SK-N-SH (cell line): ENCODE results near the gene INHBB. TPM values are rescaled to one million over a fixed set of nuclear protein-coding genes. Genes with fewer than 3 reads are reported as not detected.

ENCODE experiments used
- CTCF ChIA-PET: fragments of 300-600, 350-600 bp; formaldehyde crosslinking; extraction: SDS; loops from one replicate; lab custom pipeline; 2021; lab: Yijun Ruan, JAX
- POLR2A ChIA-PET: fragments of 350-600 bp; sonication (Branson Sonifier 250); formaldehyde crosslinking; extraction: SDS; loops from one replicate; lab custom pipeline; 2020; ENCODE audit warnings: antibody characterized with exemption, inconsistent platforms; lab: Yijun Ruan, JAX
- DNase-seq: peaks from one replicate; pipeline ENCODE4 v3.0.0; 2012
- H2AFZ ChIP-seq: fragments of 200-600 bp; sonication (generic); 2 replicates; pipeline ENCODE4 v1.8.1; 2016; ENCODE audit warnings: antibody characterized with exemption, mild to moderate bottlenecking, low read depth
- H3F3A ChIP-seq: fragments of 200-600 bp; sonication (generic); replicated peaks from 2 replicates; pipeline ENCODE3; 2016; ENCODE audit warnings: antibody characterized with exemption, mild to moderate bottlenecking; ENCODE audit not compliant: insufficient read depth
- H3K27ac ChIP-seq, 2 experiments: fragments of 200-500 bp in 1 of 2; fragments of 200-600 bp in 1 of 2; sonication (Bioruptor generic) in 1 of 2; sonication (generic), shearing (Covaris generic) in 1 of 2; 2 replicates each; pipeline versions ENCODE4 v1.5.1 to v1.6.1; 2014 to 2016; ENCODE audit warnings: low read depth in 2 of 2, inconsistent platforms in 1 of 2, low read length in 1 of 2, mild to moderate bottlenecking in 1 of 2, mixed read lengths in 1 of 2
- H3K27me3 ChIP-seq: fragments of 200-600 bp; sonication (generic), shearing (Covaris generic); 2 replicates; pipeline ENCODE4 v1.6.1; 2016; ENCODE audit warnings: mixed run types; ENCODE audit not compliant: insufficient read depth
- H3K36me3 ChIP-seq, 2 experiments: fragments of 200-500 bp in 1 of 2; fragments of 200-600 bp in 1 of 2; sonication (Bioruptor generic) in 1 of 2; sonication (generic) in 1 of 2; replicated peaks in 1 of 2; 2 replicates each; pipeline versions ENCODE3 to v1.5.1; 2014 to 2016; ENCODE audit warnings: low read length in 1 of 2, mild to moderate bottlenecking in 1 of 2; ENCODE audit not compliant: insufficient read depth in 2 of 2, control insufficient read depth in 1 of 2
- H3K4me1 ChIP-seq, 2 experiments: fragments of 200-500 bp in 1 of 2; fragments of 200-600 bp in 1 of 2; sonication (Bioruptor generic) in 1 of 2; sonication (generic), shearing (Covaris generic) in 1 of 2; 2 replicates each; pipeline versions ENCODE4 v1.5.1 to v1.6.1; 2014 to 2016; ENCODE audit warnings: low read depth in 1 of 2, low read length in 1 of 2, mixed run types in 1 of 2; ENCODE audit not compliant: insufficient read depth in 2 of 2, control insufficient read depth in 1 of 2
- H3K4me2 ChIP-seq: fragments of 200-600 bp; sonication (generic), shearing (Covaris generic); 2 replicates; pipeline ENCODE4 v1.6.1; 2017; ENCODE audit warnings: mixed run types
- H3K4me3 ChIP-seq, 2 experiments: fragments of 200-500 bp in 1 of 2; fragments of 200-600 bp in 1 of 2; sonication (Bioruptor generic) in 1 of 2; sonication (generic), shearing (Covaris generic) in 1 of 2; 2 replicates each; pipeline versions ENCODE4 v1.5.1 to v1.8.1; 2014 to 2016; ENCODE audit warnings: low read depth in 2 of 2, inconsistent platforms in 1 of 2, low read length in 1 of 2, mild to moderate bottlenecking in 1 of 2, mixed read lengths in 1 of 2, moderate library complexity in 1 of 2
- H3K79me2 ChIP-seq: fragments of 200-600 bp; sonication (generic); 2 replicates; pipeline ENCODE4 v1.8.1; 2017; ENCODE audit warnings: mild to moderate bottlenecking; ENCODE audit not compliant: insufficient read depth
- H3K9ac ChIP-seq: fragments of 200-600 bp; sonication (generic); 2 replicates; pipeline ENCODE4 v1.6.1; 2017; ENCODE audit warnings: mixed run types
- H3K9me2 ChIP-seq: fragments of 200-600 bp; sonication (generic); 2 replicates; pipeline ENCODE4 v1.6.1; 2017; ENCODE audit warnings: mixed run types
- H3K9me3 ChIP-seq: fragments of 200-600 bp; sonication (generic); 2 replicates; pipeline ENCODE4 v1.6.1; 2017; ENCODE audit warnings: mixed run types, mild to moderate bottlenecking, moderate library complexity
- H4K20me1 ChIP-seq: fragments of 200-600 bp; sonication (generic); 2 replicates; pipeline ENCODE4 v1.6.1; 2017; ENCODE audit warnings: mild to moderate bottlenecking, mixed run types; ENCODE audit not compliant: insufficient read depth
- ELF1 ChIP-seq: IDR thresholded peaks from 2 replicates; pipeline ENCODE4 v1.4.0; 2012
- GATA2 ChIP-seq: sonication (generic); formaldehyde crosslinking; IDR thresholded peaks from 2 replicates; pipeline ENCODE4 v1.5.0; 2020; ENCODE audit warnings: mild to moderate bottlenecking, missing genetic modification reagents
- JUND ChIP-seq: IDR thresholded peaks from 2 replicates; pipeline ENCODE4 v1.4.0; 2012
- NFIC ChIP-seq: IDR thresholded peaks from 2 replicates; pipeline ENCODE4 v1.4.0; 2012; ENCODE audit warnings: borderline replicate concordance
- RAD21 ChIP-seq: IDR thresholded peaks from 2 replicates; pipeline ENCODE4 v1.6.1; 2012; ENCODE audit warnings: mild to moderate bottlenecking, low read length
- RFX5 ChIP-seq: IDR thresholded peaks from 2 replicates; pipeline ENCODE4 v1.6.1; 2012; ENCODE audit warnings: mild to moderate bottlenecking, improper control_type of control experiment, low read length
- WGBS: methylation state at CpG from one replicate; pipeline ENCODE4 v1.1.6; 2017; ENCODE audit warnings: low lambda C conversion rate; 5-methylcytosine and 5-hydroxymethylcytosine counted together
- polyA plus RNA-seq, 3 experiments: library from polyadenylated mRNA; depleted of rRNA; stranded (reverse); fragments of >200 nt; gene quantifications; 2 replicates each; pipeline ENCODE4 v1.2.3, GENCODE V29; 2012
- TF ChIP-seq, protein P1 (sequence below): fragments of 200-600 bp; sonication (generic); IDR thresholded peaks from 2 replicates; pipeline ENCODE4 v1.6.1; 2017; ENCODE audit warnings: antibody characterized with exemption, mild to moderate bottlenecking, moderate library complexity
- TF ChIP-seq, protein P2 (sequence below): IDR thresholded peaks from 2 replicates; pipeline ENCODE4 v1.6.1; 2012; ENCODE audit warnings: mild to moderate bottlenecking, low read depth, low read length, moderate library complexity
- TF ChIP-seq, protein P3 (sequence below): IDR thresholded peaks from 2 replicates; pipeline ENCODE4 v1.4.0; 2012; ENCODE audit warnings: low read depth, borderline replicate concordance

The INHBB gene
- polyA plus RNA-seq, 1 of the 3 experiments (the other 2 are of a cell fraction) = 0.03 TPM

DNA sequence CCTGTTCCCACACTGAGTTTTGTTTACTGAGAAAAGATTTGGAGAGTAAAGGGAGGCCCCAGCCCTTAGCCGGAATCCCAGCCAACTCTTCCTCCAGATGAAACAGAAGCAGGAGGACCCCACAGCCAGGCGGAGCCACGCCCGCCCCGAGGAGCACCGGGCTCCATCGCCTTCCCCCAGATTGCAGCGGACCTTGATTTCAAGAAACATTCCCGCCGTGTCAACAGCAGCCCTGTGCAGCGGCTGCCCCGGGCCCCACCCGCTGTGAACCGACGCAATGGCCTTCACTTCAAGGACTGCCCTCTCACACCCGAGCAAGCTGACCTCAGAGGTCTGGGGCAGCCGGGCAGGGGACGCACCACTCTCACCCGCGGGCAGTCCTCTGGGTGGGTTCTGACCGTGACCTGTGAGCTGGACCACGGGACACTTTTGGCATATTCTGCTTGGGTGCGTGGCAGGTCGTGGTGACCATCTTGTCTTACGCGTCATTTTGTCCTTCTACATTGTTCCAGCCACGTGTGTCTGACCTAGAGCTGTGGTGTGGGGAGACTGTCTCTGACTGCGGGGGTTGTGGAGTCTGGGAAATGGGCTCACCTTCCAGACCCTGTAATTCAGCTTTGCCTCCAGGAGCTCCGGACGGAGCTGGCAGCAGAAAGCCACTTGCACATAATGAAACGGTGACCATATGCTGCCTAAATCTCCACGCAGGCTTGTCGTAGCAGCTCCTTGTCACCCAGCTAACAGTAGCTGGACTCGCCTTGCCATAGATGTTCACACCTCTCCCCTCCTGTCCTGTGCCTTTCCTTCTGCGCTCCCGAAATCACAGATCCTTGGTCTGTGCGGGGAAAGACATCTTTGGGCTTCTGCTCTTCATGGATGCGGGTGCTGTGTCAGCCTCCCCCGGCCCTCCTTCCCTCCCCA, 32.0 kb upstream of the INHBB start:
- Histone ChIP-seq H3K4me1 (peaks cover 0 to 4% of the 10 kb centered on the region in 2 experiments; a peak in 1 of 4 replicates), H4K20me1 (no peaks in the 10 kb centered on the region)
- TF ChIP-seq, protein P1, sequence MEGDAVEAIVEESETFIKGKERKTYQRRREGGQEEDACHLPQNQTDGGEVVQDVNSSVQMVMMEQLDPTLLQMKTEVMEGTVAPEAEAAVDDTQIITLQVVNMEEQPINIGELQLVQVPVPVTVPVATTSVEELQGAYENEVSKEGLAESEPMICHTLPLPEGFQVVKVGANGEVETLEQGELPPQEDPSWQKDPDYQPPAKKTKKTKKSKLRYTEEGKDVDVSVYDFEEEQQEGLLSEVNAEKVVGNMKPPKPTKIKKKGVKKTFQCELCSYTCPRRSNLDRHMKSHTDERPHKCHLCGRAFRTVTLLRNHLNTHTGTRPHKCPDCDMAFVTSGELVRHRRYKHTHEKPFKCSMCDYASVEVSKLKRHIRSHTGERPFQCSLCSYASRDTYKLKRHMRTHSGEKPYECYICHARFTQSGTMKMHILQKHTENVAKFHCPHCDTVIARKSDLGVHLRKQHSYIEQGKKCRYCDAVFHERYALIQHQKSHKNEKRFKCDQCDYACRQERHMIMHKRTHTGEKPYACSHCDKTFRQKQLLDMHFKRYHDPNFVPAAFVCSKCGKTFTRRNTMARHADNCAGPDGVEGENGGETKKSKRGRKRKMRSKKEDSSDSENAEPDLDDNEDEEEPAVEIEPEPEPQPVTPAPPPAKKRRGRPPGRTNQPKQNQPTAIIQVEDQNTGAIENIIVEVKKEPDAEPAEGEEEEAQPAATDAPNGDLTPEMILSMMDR = no peak
- TF ChIP-seq ELF1 (no peak), JUND (no peak), NFIC (no peak), RAD21 (no peak), GATA2 (CRISPR knock-in tag) (no peak), RFX5 (no peak)
- TF ChIP-seq, protein P2, sequence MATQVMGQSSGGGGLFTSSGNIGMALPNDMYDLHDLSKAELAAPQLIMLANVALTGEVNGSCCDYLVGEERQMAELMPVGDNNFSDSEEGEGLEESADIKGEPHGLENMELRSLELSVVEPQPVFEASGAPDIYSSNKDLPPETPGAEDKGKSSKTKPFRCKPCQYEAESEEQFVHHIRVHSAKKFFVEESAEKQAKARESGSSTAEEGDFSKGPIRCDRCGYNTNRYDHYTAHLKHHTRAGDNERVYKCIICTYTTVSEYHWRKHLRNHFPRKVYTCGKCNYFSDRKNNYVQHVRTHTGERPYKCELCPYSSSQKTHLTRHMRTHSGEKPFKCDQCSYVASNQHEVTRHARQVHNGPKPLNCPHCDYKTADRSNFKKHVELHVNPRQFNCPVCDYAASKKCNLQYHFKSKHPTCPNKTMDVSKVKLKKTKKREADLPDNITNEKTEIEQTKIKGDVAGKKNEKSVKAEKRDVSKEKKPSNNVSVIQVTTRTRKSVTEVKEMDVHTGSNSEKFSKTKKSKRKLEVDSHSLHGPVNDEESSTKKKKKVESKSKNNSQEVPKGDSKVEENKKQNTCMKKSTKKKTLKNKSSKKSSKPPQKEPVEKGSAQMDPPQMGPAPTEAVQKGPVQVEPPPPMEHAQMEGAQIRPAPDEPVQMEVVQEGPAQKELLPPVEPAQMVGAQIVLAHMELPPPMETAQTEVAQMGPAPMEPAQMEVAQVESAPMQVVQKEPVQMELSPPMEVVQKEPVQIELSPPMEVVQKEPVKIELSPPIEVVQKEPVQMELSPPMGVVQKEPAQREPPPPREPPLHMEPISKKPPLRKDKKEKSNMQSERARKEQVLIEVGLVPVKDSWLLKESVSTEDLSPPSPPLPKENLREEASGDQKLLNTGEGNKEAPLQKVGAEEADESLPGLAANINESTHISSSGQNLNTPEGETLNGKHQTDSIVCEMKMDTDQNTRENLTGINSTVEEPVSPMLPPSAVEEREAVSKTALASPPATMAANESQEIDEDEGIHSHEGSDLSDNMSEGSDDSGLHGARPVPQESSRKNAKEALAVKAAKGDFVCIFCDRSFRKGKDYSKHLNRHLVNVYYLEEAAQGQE = no peak
- TF ChIP-seq, protein P3, sequence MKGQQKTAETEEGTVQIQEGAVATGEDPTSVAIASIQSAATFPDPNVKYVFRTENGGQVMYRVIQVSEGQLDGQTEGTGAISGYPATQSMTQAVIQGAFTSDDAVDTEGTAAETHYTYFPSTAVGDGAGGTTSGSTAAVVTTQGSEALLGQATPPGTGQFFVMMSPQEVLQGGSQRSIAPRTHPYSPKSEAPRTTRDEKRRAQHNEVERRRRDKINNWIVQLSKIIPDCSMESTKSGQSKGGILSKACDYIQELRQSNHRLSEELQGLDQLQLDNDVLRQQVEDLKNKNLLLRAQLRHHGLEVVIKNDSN = no peak
- TF ChIP-seq, all 33 proteins: peak for 0
- peaks cover 4% of the 10 kb centered on the region for H3F3A ChIP-seq
- no peak overlapping the region for H3K9ac ChIP-seq
- no peaks in the 10 kb centered on the region for H3K36me3 ChIP-seq
- H3K27ac ChIP-seq = no peak overlapping the region
- no peak overlapping the region for H3K4me3 ChIP-seq
- no peaks in the 10 kb centered on the region for H3K79me2 ChIP-seq
- DNase-seq = no peak
- H3K9me2 ChIP-seq = no peaks in the 10 kb centered on the region
- ChIA-PET POLR2A (interaction anchor here (0.6 to 0.7 kb wide), 2 partner anchors 62 to 545 kb away, joined by 3 read pairs; partner anchors contain the start of gene RALB), CTCF (interaction anchor here (0.6 to 3.6 kb wide), 67 partner anchors 7 to 823 kb away, joined by 3 to 37 read pairs (median 4); partner anchors contain the start of gene RALB)
- H3K4me2 ChIP-seq = 0 out of 2 replicates have a peak overlapping the region, but pooled peaks have one; percentile 27
- no peaks in the 10 kb centered on the region for H3K27me3 ChIP-seq
- no peaks in the 10 kb centered on the region for H3K9me3 ChIP-seq
- 86% methylated on average over 30 of the region's 39 CpGs for WGBS
- no peak overlapping the region for H2AFZ ChIP-seq
